GM19023 (cell line): Measurements from ENCODE around the gene ISCU.

ENCODE experiments used
- ATAC-seq: cut with Tn5 transposase; IDR thresholded peaks from one replicate; pipeline ENCODE4 v1.9.1; 2021; ENCODE audit warnings: mild to moderate bottlenecking, moderate library complexity; ENCODE audit not compliant: unreplicated experiment

ISCU gene

GRCh38 chr12:108562348-108563135 is at the start of gene ISCU:
TSS of gene ISCU (plus strand) at chr12:108562596. CDS start at chr12:108562623, 27 bp downstream.
- ATAC-seq = peak; percentile 59

- no peak for ATAC-seq
These were observed 47.9 kb upstream of the ISCU start for GRCh38 chr12:108514468-108514972.

GRCh38 chr12:108514973-108515814 is 47.2 kb upstream of the ISCU start, which contains the start of gene FICD:
TSS of gene FICD (plus strand) at chr12:108515277. CDS start at chr12:108516973, 1,696 bp downstream.
- ATAC-seq = peak; percentile 83

- no peak for ATAC-seq
These were observed 46.5 kb upstream of the ISCU start for GRCh38 chr12:108515916-108516315.

GRCh38 chr12:108516511-108517275 is 45.7 kb upstream of the ISCU start:
- ATAC-seq = no peak

- no peak for ATAC-seq
These were observed 44.9 kb upstream of the ISCU start for GRCh38 chr12:108517288-108518100.

GRCh38 chr12:108518101-108518715 is 44.2 kb upstream of the ISCU start:
- ATAC-seq = no peak

- ATAC-seq = no peak
These were observed 43.5 kb upstream of the ISCU start for GRCh38 chr12:108518716-108519496.

GRCh38 chr12:108519558-108519957 is 42.8 kb upstream of the ISCU start:
- no peak for ATAC-seq

- no peak for ATAC-seq
These were observed 39.0 kb upstream of the ISCU start for GRCh38 chr12:108523365-108523764.

GRCh38 chr12:108525681-108526080 is 36.7 kb upstream of the ISCU start:
- ATAC-seq = no peak

GRCh38 chr12:108526482-108527165 is 35.8 kb upstream of the ISCU start:
- ATAC-seq = no peak

- no peak for ATAC-seq
These were observed 35.3 kb upstream of the ISCU start for GRCh38 chr12:108527166-108527496.

GRCh38 chr12:108530161-108530560 is 32.2 kb upstream of the ISCU start:
- no peak for ATAC-seq

GRCh38 chr12:108531929-108532848 is 30.2 kb upstream of the ISCU start:
- no peak for ATAC-seq

- no peak for ATAC-seq
These were observed 24.2 kb upstream of the ISCU start for GRCh38 chr12:108538146-108538545.

- no peak for ATAC-seq
These were observed 23.7 kb upstream of the ISCU start for GRCh38 chr12:108538616-108539195.
